ENCODE results near the gene FBXW11. TPM values are rescaled to one million over a fixed set of nuclear protein-coding genes. Genes with fewer than 3 reads are reported as not detected.

The FBXW11 gene
- total and polyA plus RNA-seq, 2 donors (not counting 1 experiment from before 2014, with no cell fraction given): 19.7 to 62.4 TPM

GRCh38 chr5:172009536-172010270 lies 3.3 kb upstream of the FBXW11 start:
- 100% methylated on average over 4 of the region's 5 CpGs for WGBS (ENCODE audit: insufficient coverage)
- DNase-seq: no peak
- Histone ChIP-seq H2AFZ (ENCODE audit: insufficient read depth, low read depth, low read length, poor library complexity, severe bottlenecking) (no peak overlapping the region), H3K36me3 (replicated peaks in 1 of 2; ENCODE audit: control extremely low read depth in 1 of 2, control insufficient read depth in 1 of 2, extremely low read depth in 1 of 2, insufficient read depth in 2 of 2, low read length in 1 of 2) (no peaks in the 10 kb centered on the region), H3K27ac (ENCODE audit: low read length in 2 of 2) (no peak overlapping the region), H3K27me3 (replicated peaks in 1 of 4; ENCODE audit: control extremely low read depth in 1 of 4, control insufficient read depth in 3 of 4, insufficient read depth in 4 of 4, low read length in 3 of 4) (no peaks in the 10 kb centered on the region), H3K4me2 (replicated peaks; ENCODE audit: low read depth, low read length, poor library complexity, severe bottlenecking) (no peak overlapping the region), H4K20me1 (ENCODE audit: control insufficient read depth, insufficient read depth, low read length, poor library complexity, severe bottlenecking) (no peaks in the 10 kb centered on the region), H3K9ac (ENCODE audit: low read length) (no peak overlapping the region), H3K4me3 (ENCODE audit: control extremely low read depth in 1 of 5, extremely low read depth in 1 of 5, insufficient read depth in 1 of 5, low read depth in 2 of 5, low read length in 4 of 5) (no peak overlapping the region), H3K9me3 (ENCODE audit: control extremely low read depth in 1 of 3, control insufficient read depth in 2 of 3, insufficient read depth in 1 of 3, low read length in 2 of 3) (no peaks in the 10 kb centered on the region), H3K79me2 (ENCODE audit: control insufficient read depth, insufficient read depth, low read length) (peaks cover 32% of the 10 kb centered on the region), H3K4me1 (ENCODE audit: control insufficient read depth in 2 of 2, insufficient read depth in 2 of 2, low read length in 2 of 2) (peaks cover 13 to 19% of the 10 kb centered on the region in 2 donors)
- Mint-ChIP-seq H3K4me1 (peaks cover 24% of the 10 kb centered on the region), H3K27me3 (no peaks in the 10 kb centered on the region), H3K9me3 (ENCODE audit: insufficient read depth) (no peaks in the 10 kb centered on the region), H3K27ac (no peak overlapping the region), H3K4me3 (no peak overlapping the region)
- ChIA-PET POLR2A (no interaction called here), CTCF (interaction anchor here (0.6 to 11.5 kb wide), 3 partner anchors 14 to 277 kb away, joined by 3 to 130 read pairs (median 3); no protein-coding TSS in a partner anchor)
- TF ChIP-seq, protein P1, sequence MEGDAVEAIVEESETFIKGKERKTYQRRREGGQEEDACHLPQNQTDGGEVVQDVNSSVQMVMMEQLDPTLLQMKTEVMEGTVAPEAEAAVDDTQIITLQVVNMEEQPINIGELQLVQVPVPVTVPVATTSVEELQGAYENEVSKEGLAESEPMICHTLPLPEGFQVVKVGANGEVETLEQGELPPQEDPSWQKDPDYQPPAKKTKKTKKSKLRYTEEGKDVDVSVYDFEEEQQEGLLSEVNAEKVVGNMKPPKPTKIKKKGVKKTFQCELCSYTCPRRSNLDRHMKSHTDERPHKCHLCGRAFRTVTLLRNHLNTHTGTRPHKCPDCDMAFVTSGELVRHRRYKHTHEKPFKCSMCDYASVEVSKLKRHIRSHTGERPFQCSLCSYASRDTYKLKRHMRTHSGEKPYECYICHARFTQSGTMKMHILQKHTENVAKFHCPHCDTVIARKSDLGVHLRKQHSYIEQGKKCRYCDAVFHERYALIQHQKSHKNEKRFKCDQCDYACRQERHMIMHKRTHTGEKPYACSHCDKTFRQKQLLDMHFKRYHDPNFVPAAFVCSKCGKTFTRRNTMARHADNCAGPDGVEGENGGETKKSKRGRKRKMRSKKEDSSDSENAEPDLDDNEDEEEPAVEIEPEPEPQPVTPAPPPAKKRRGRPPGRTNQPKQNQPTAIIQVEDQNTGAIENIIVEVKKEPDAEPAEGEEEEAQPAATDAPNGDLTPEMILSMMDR (IDR thresholded peaks at IDR 0.05): no peak
- no peak for TF ChIP-seq EZH2 (IDR thresholded peaks at IDR 0.05; ENCODE audit: borderline replicate concordance, insufficient read depth, low read depth, low read length, poor library complexity, severe bottlenecking)
- intact Hi-C loops (cut with micrococcal nuclease): loop anchor here (5.0 to 10.0 kb wide), 3 partner anchors 765 to 1135 kb away; partner anchors contain the start of genes BNIP1, CREBRF and DUSP1
- no peak for ATAC-seq (ENCODE audit: low read depth)

- no peak overlapping the region for H3K4me2 ChIP-seq (replicated peaks; ENCODE audit: low read depth, low read length, poor library complexity, severe bottlenecking)
- no peaks in the 10 kb centered on the region for H3K27me3 ChIP-seq (replicated peaks in 1 of 4; ENCODE audit: control extremely low read depth in 1 of 4, control insufficient read depth in 3 of 4, insufficient read depth in 4 of 4, low read length in 3 of 4)
- no peaks in the 10 kb centered on the region for H3K36me3 ChIP-seq (replicated peaks in 1 of 2; ENCODE audit: control extremely low read depth in 1 of 2, control insufficient read depth in 1 of 2, extremely low read depth in 1 of 2, insufficient read depth in 2 of 2, low read length in 1 of 2)
- H3K4me1 ChIP-seq (ENCODE audit: control insufficient read depth in 2 of 2, insufficient read depth in 2 of 2, low read length in 2 of 2): peaks cover 23 to 26% of the 10 kb centered on the region in 2 donors
- H3K27ac Mint-ChIP-seq: peak overlapping the region; percentile 26
- 89% methylated on average over 3 of the region's 6 CpGs for WGBS (ENCODE audit: insufficient coverage)
- H3K27ac ChIP-seq (ENCODE audit: low read length in 2 of 2): no peak overlapping the region
- CTCF ChIA-PET: interaction anchor here (0.6 to 11.5 kb wide), 2 partner anchors 99 to 278 kb away, joined by 3 to 130 read pairs; no protein-coding TSS in a partner anchor
- H4K20me1 ChIP-seq (ENCODE audit: control insufficient read depth, insufficient read depth, low read length, poor library complexity, severe bottlenecking): no peaks in the 10 kb centered on the region
- no peak overlapping the region for H3K4me3 ChIP-seq (ENCODE audit: control extremely low read depth in 1 of 5, extremely low read depth in 1 of 5, insufficient read depth in 1 of 5, low read depth in 2 of 5, low read length in 4 of 5)
- H3K27me3 Mint-ChIP-seq: no peaks in the 10 kb centered on the region
- H2AFZ ChIP-seq (ENCODE audit: insufficient read depth, low read depth, low read length, poor library complexity, severe bottlenecking): no peak overlapping the region
- H3K79me2 ChIP-seq (ENCODE audit: control insufficient read depth, insufficient read depth, low read length): peaks cover 42% of the 10 kb centered on the region
- no peak overlapping the region for H3K4me3 Mint-ChIP-seq
- no peak overlapping the region for H3K9ac ChIP-seq (ENCODE audit: low read length)
- no peak for DNase-seq
- H3K4me1 Mint-ChIP-seq: peaks cover 29% of the 10 kb centered on the region
- H3K9me3 Mint-ChIP-seq (ENCODE audit: insufficient read depth): no peaks in the 10 kb centered on the region
- intact Hi-C loops (cut with micrococcal nuclease): loop anchor here (5.0 to 10.0 kb wide), 3 partner anchors 766 to 1136 kb away; partner anchors contain the start of genes BNIP1, CREBRF and DUSP1
- no peak for ATAC-seq (ENCODE audit: low read depth)
- POLR2A ChIA-PET: interaction anchor here (0.7 kb wide), 1 partner anchor 94 kb away, joined by 6 read pairs; no protein-coding TSS in a partner anchor
- TF ChIP-seq, protein P1 (IDR thresholded peaks at IDR 0.05): no peak
- no peak for TF ChIP-seq EZH2 (IDR thresholded peaks at IDR 0.05; ENCODE audit: borderline replicate concordance, insufficient read depth, low read depth, low read length, poor library complexity, severe bottlenecking)
- H3K9me3 ChIP-seq (ENCODE audit: control extremely low read depth in 1 of 3, control insufficient read depth in 2 of 3, insufficient read depth in 1 of 3, low read length in 2 of 3): no peaks in the 10 kb centered on the region
Measured at GRCh38 chr5:172008689-172009141, 2.3 kb upstream of the FBXW11 start.
